IMR-90 (cell line): ENCODE measurements around the gene C17orf50. TPM values are rescaled to one million over a fixed set of nuclear protein-coding genes. Genes with fewer than 3 reads are reported as not detected.

Experiments used
- ATAC-seq: fragments of 200-7000 bp; cut with Tn5 transposase; 2 replicates; pipeline ENCODE4 v1.9.1; 2020; ENCODE audit warnings: low read depth, mild to moderate bottlenecking, moderate library complexity
- BruUV-seq: library from RNA; stranded (reverse); fragments of 400-500 nt; replicated peaks from 2 replicates; lab custom pipeline; 2021; lab: Mats Ljungman, UMichigan
- CTCF ChIA-PET: fragments of 300-600 bp; formaldehyde crosslinking; extraction: SDS; loops from one replicate; lab custom pipeline; 2021; ENCODE audit warnings: antibody characterized with exemption; lab: Yijun Ruan, JAX
- POLR2A ChIA-PET: fragments of 300-600 bp; sonication (Branson Sonifier 250); formaldehyde crosslinking; loops from one replicate; lab custom pipeline; 2022; ENCODE audit warnings: antibody characterized with exemption; ENCODE audit not compliant: unreplicated experiment; lab: Charles Lee
- DNase-seq: peaks from one replicate; pipeline ENCODE4 v3.0.0; 2013
- H2AFZ ChIP-seq: replicated peaks from 2 replicates; pipeline ENCODE3; 2013; ENCODE audit warnings: low read length, mild to moderate bottlenecking; ENCODE audit not compliant: poor library complexity
- H2AK5ac ChIP-seq: 2 replicates; pipeline ENCODE4 v1.6.1; 2013; ENCODE audit warnings: low read depth, low read length, inconsistent platforms
- H2AK9ac ChIP-seq: replicated peaks from 2 replicates; pipeline ENCODE3; 2013; ENCODE audit warnings: mild to moderate bottlenecking, low read depth, low read length, moderate library complexity; ENCODE audit not compliant: poor library complexity
- H2BK120ac ChIP-seq: 2 replicates; pipeline ENCODE4 v1.6.1; 2013; ENCODE audit warnings: low read depth, low read length, inconsistent platforms
- H2BK15ac ChIP-seq: 3 replicates; pipeline ENCODE4 v1.6.1; 2013; ENCODE audit warnings: low read depth, low read length, inconsistent platforms
- H2BK20ac ChIP-seq: 2 replicates; pipeline ENCODE4 v1.6.1; 2013; ENCODE audit warnings: low read depth, mild to moderate bottlenecking, inconsistent platforms, low read length, moderate library complexity
- H2BK5ac ChIP-seq: 2 replicates; pipeline ENCODE4 v1.6.1; 2013; ENCODE audit warnings: mild to moderate bottlenecking, low read depth, low read length, inconsistent platforms; ENCODE audit not compliant: poor library complexity, severe bottlenecking
- H3K14ac ChIP-seq: replicated peaks from 2 replicates; pipeline ENCODE4 v1.6.1; 2013; ENCODE audit warnings: low read depth, low read length, inconsistent platforms
- H3K18ac ChIP-seq: 2 replicates; pipeline ENCODE4 v1.6.1; 2013; ENCODE audit warnings: low read depth, low read length, control low read depth
- H3K23ac ChIP-seq: 2 replicates; pipeline ENCODE4 v1.6.1; 2013; ENCODE audit warnings: low read depth, low read length, inconsistent platforms
- H3K27ac ChIP-seq: 2 replicates; pipeline ENCODE4 v1.5.1; 2013; ENCODE audit warnings: mild to moderate bottlenecking, control low read depth, low read length; ENCODE audit not compliant: insufficient read depth
- H3K27me3 ChIP-seq: 2 replicates; pipeline ENCODE4 v1.6.1; 2013; ENCODE audit warnings: low read length; ENCODE audit not compliant: control insufficient read depth, insufficient read depth
- H3K36me3 ChIP-seq: 2 replicates; pipeline ENCODE4 v1.6.1; 2013; ENCODE audit warnings: low read length, mixed read lengths; ENCODE audit not compliant: control insufficient read depth, insufficient read depth
- H3K4ac ChIP-seq: 2 replicates; pipeline ENCODE4 v1.6.1; 2013; ENCODE audit warnings: low read depth, low read length, inconsistent platforms
- H3K4me1 ChIP-seq: 2 replicates; pipeline ENCODE4 v1.6.1; 2013; ENCODE audit warnings: low read length, mixed read lengths; ENCODE audit not compliant: control insufficient read depth, insufficient read depth
- H3K4me2 ChIP-seq: 2 replicates; pipeline ENCODE4 v1.6.1; 2013; ENCODE audit warnings: low read depth, mild to moderate bottlenecking, control low read depth, low read length, moderate library complexity
- H3K4me3 ChIP-seq: 2 replicates; pipeline ENCODE4 v1.5.1; 2013; ENCODE audit warnings: low read depth, mild to moderate bottlenecking, control low read depth, low read length, moderate library complexity; ENCODE audit not compliant: insufficient read depth
- H3K56ac ChIP-seq: 2 replicates; pipeline ENCODE4 v1.6.1; 2013; ENCODE audit warnings: low read length, inconsistent platforms; ENCODE audit not compliant: insufficient read depth; ENCODE audit errors: extremely low read depth
- H3K79me1 ChIP-seq, 2 experiments: 2 replicates each; pipeline ENCODE4 v1.6.1; 2013; ENCODE audit warnings: low read length in 2 of 2, inconsistent platforms in 1 of 2, low read depth in 1 of 2
- H3K9ac ChIP-seq: 2 replicates; pipeline ENCODE4 v1.6.1; 2013; ENCODE audit warnings: low read depth, low read length, control low read depth
- H3K9me1 ChIP-seq: 2 replicates; pipeline ENCODE4 v1.6.1; 2013; ENCODE audit warnings: low read length, inconsistent platforms; ENCODE audit not compliant: insufficient read depth
- H3K9me3 ChIP-seq: 2 replicates; pipeline ENCODE4 v1.6.1; 2013; ENCODE audit warnings: low read length; ENCODE audit not compliant: control insufficient read depth, insufficient read depth
- H4K20me1 ChIP-seq: 2 replicates; pipeline ENCODE4 v1.6.1; 2013; ENCODE audit warnings: low read length, inconsistent platforms; ENCODE audit not compliant: insufficient read depth
- H4K5ac ChIP-seq: 2 replicates; pipeline ENCODE4 v1.6.1; 2013; ENCODE audit warnings: mild to moderate bottlenecking, low read depth, low read length, control low read depth
- H4K8ac ChIP-seq, 2 experiments: 2 replicates each; pipeline ENCODE4 v1.6.1; 2013; ENCODE audit warnings: low read depth in 2 of 2, low read length in 2 of 2, control low read depth in 1 of 2, inconsistent platforms in 1 of 2
- H4K91ac ChIP-seq: 2 replicates; pipeline ENCODE4 v1.6.1; 2013; ENCODE audit warnings: low read depth, low read length, inconsistent platforms; ENCODE audit not compliant: insufficient read depth
- BHLHE40 ChIP-seq: fragments of 150-350 bp; IDR thresholded peaks from 2 replicates; pipeline ENCODE4 v1.6.1; 2016; ENCODE audit warnings: mild to moderate bottlenecking, low read depth, low read length
- CEBPB ChIP-seq: IDR thresholded peaks from 2 replicates; pipeline ENCODE4 v1.6.1; 2012; ENCODE audit warnings: low read depth, low read length, improper control_type of control experiment
- MAZ ChIP-seq: IDR thresholded peaks from 2 replicates; pipeline ENCODE4 v1.6.1; 2012; ENCODE audit warnings: low read depth, mild to moderate bottlenecking, low read length, improper control_type of control experiment, moderate library complexity, borderline replicate concordance
- MXI1 ChIP-seq: IDR thresholded peaks from 2 replicates; pipeline ENCODE4 v1.6.1; 2012; ENCODE audit warnings: low read depth, mild to moderate bottlenecking, low read length, moderate library complexity, borderline replicate concordance
- WGBS, 2 experiments: methylation state at CpG; one replicate each; pipeline versions ENCODE4 v1.1.5 to v1.1.7; 2013; ENCODE audit warnings: missing lambda C conversion rate in 2 of 2; ENCODE audit not compliant: insufficient read length in 1 of 2; ENCODE audit errors: extremely low coverage in 2 of 2; 5-methylcytosine and 5-hydroxymethylcytosine counted together
- dilution Hi-C: fragments of 300-500 bp; cut with HindIII; formaldehyde crosslinking; loops from one replicate; pipeline ENCODE4 v1.14.3; 2018; ENCODE audit warnings: low sequenced_read_pairs; ENCODE audit not compliant: unreplicated experiment
- in situ Hi-C: fragments of 300-500 bp; cut with MboI; formaldehyde crosslinking; loops from 3 replicates; pipeline ENCODE4 v1.14.3; 2019; ENCODE audit warnings: low sequenced_read_pairs, inconsistent platforms, mixed read lengths
- intact Hi-C: fragments of 100-400 bp; cut with micrococcal nuclease; formaldehyde crosslinking; loops from 2 replicates; pipeline ENCODE4 v1.10.0; 2022
- polyA plus RNA-seq, 3 experiments: library from polyadenylated mRNA; depleted of rRNA; stranded (reverse); fragments of >200 nt; gene quantifications; 2 replicates each; pipeline ENCODE4 v1.2.3, GENCODE V29; 2012; ENCODE audit warnings: low replicate concordance in 1 of 3
- total RNA-seq: library from RNA; depleted of rRNA; stranded (reverse); fragments of >200 nt; gene quantifications from 2 replicates; pipeline ENCODE4 v1.2.3, GENCODE V29; 2012
- TF ChIP-seq, protein P1 (sequence below): conservative IDR thresholded peaks from 2 replicates; pipeline ENCODE4 v1.5.1; 2012; ENCODE audit warnings: mild to moderate bottlenecking, low read depth, low read length, improper control_type of control experiment
- TF ChIP-seq, protein P2 (sequence below): fragments of 150-350 bp; IDR thresholded peaks from 2 replicates; pipeline ENCODE4 v1.6.1; 2017; ENCODE audit warnings: mild to moderate bottlenecking, antibody characterized with exemption, low read length, low read depth

Gene C17orf50
- total and polyA plus RNA-seq, 2 of the 4 experiments (the other 2 are of a cell fraction): not detected

DNA sequence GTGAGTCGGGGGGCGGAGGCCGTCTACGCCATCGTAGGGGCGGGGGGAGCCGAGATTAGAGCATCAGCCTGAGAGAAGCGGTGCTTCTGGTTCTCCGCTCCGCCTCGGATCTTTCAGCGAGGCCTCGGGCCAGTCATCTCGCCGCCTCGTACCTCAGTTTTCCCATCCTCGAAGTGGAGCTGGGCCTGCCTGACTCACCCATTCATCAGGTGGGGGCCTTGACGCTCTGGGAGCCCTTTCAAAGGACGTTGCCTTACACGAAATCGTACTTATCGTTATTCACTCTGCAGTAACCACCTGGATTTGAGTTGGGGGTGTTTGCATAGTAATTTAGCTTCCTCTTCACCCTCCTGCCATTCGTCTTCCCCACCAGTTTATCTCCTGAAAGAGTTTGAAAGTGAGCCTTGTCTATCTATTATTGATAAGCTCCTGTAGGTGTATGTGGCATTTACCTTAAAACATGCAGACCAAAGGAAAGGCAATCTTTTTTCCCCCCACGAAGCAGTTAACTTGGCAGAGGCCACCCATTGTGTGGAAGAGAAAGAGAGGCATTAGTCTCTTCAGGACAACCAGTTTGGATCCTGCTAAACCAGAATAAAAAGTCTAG, 49.3 kb downstream of the C17orf50 start:
- Histone ChIP-seq H2AFZ (peak overlapping the region; percentile 92), H3K23ac (peak overlapping the region; percentile 91), H4K8ac (peak overlapping the region in 1 of 2 experiments; percentile 59; a peak in 1 of 4 replicates), H2AK5ac (peak overlapping the region; percentile 86; the same call in 1 of the 2 replicates), H3K36me3 (0 out of 2 replicates have a peak, but pooled peaks cover 2% of the 10 kb centered on the region), H3K9me3 (no peaks in the 10 kb centered on the region), H3K4ac (peak overlapping the region; percentile 85), H3K79me1 (peaks cover 0 to 30% of the 10 kb centered on the region in 2 experiments; a peak in 2 of 4 replicates), H3K9me1 (peaks cover 14% of the 10 kb centered on the region), H3K4me2 (peak overlapping the region; percentile 96), H3K18ac (peak overlapping the region; percentile 65; the same call in 1 of the 2 replicates), H3K9ac (peak overlapping the region; percentile 88), H3K4me3 (peak overlapping the region; percentile 83), H2BK15ac (no peak overlapping the region), H3K4me1 (peaks cover 10% of the 10 kb centered on the region), H4K20me1 (peaks cover 42% of the 10 kb centered on the region), H4K91ac (peak overlapping the region; percentile 48), H3K27ac (peak overlapping the region; percentile 91), H2BK20ac (no peak overlapping the region), H3K56ac (peak overlapping the region; percentile 40), H2BK120ac (no peak overlapping the region), H2BK5ac (peak overlapping the region; percentile 90), H2AK9ac (peak overlapping the region; percentile 18), H3K14ac (peak overlapping the region; percentile 93), H3K27me3 (no peaks in the 10 kb centered on the region), H4K5ac (peak overlapping the region; percentile 49; the same call in 1 of the 2 replicates)
- CTCF ChIA-PET: interaction anchor here (1.1 to 1.8 kb wide), 5 partner anchors 10 to 46 kb away, joined by 3 to 18 read pairs (median 5); no protein-coding TSS in a partner anchor
- DNase-seq: peak; percentile 23
- dilution Hi-C loops (no loop called here), in situ Hi-C loops (loop anchor here (5.0 kb wide), 1 partner anchor 48 kb away; the partner anchor contains the start of gene C17orf50), intact Hi-C loops (loop anchor here (1.0 kb wide), 1 partner anchor 223 kb away; the partner anchor contains the start of gene AP2B1)
- no peak for ATAC-seq
- 1% methylated on average over 13 of the region's 24 CpGs; no CpG with 5 or more reads in 1 of the 2 experiments for WGBS, 2 experiments
- POLR2A ChIA-PET: no interaction called here
- no TSS peak for BruUV-seq
- no peak for TF ChIP-seq MXI1
- TF ChIP-seq BHLHE40: no peak
- TF ChIP-seq, protein P1, sequence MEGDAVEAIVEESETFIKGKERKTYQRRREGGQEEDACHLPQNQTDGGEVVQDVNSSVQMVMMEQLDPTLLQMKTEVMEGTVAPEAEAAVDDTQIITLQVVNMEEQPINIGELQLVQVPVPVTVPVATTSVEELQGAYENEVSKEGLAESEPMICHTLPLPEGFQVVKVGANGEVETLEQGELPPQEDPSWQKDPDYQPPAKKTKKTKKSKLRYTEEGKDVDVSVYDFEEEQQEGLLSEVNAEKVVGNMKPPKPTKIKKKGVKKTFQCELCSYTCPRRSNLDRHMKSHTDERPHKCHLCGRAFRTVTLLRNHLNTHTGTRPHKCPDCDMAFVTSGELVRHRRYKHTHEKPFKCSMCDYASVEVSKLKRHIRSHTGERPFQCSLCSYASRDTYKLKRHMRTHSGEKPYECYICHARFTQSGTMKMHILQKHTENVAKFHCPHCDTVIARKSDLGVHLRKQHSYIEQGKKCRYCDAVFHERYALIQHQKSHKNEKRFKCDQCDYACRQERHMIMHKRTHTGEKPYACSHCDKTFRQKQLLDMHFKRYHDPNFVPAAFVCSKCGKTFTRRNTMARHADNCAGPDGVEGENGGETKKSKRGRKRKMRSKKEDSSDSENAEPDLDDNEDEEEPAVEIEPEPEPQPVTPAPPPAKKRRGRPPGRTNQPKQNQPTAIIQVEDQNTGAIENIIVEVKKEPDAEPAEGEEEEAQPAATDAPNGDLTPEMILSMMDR: no peak
- TF ChIP-seq MAZ: peak; percentile 75
- TF ChIP-seq, protein P2, sequence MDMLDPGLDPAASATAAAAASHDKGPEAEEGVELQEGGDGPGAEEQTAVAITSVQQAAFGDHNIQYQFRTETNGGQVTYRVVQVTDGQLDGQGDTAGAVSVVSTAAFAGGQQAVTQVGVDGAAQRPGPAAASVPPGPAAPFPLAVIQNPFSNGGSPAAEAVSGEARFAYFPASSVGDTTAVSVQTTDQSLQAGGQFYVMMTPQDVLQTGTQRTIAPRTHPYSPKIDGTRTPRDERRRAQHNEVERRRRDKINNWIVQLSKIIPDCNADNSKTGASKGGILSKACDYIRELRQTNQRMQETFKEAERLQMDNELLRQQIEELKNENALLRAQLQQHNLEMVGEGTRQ: no peak
- no peak for TF ChIP-seq CEBPB
